Lower leg skin (tissue), 3 donors: Measurements from ENCODE around the gene RFC2.

Source experiments
- CTCF ChIP-seq, 3 donors: fragments of 450-650 bp; IDR thresholded peaks; one replicate each; pipeline ENCODE4 v1.5.1; 2016; ENCODE audit warnings: antibody characterized with exemption in 3 of 3, mild to moderate bottlenecking in 3 of 3, moderate library complexity in 2 of 3
- POLR2A ChIP-seq, 2 donors: fragments of 450-650 bp; IDR thresholded peaks; one replicate each; pipeline ENCODE4 v1.6.1; 2016 to 2017; ENCODE audit warnings: antibody characterized with exemption in 2 of 2, mild to moderate bottlenecking in 1 of 2, moderate library complexity in 1 of 2

DNA sequence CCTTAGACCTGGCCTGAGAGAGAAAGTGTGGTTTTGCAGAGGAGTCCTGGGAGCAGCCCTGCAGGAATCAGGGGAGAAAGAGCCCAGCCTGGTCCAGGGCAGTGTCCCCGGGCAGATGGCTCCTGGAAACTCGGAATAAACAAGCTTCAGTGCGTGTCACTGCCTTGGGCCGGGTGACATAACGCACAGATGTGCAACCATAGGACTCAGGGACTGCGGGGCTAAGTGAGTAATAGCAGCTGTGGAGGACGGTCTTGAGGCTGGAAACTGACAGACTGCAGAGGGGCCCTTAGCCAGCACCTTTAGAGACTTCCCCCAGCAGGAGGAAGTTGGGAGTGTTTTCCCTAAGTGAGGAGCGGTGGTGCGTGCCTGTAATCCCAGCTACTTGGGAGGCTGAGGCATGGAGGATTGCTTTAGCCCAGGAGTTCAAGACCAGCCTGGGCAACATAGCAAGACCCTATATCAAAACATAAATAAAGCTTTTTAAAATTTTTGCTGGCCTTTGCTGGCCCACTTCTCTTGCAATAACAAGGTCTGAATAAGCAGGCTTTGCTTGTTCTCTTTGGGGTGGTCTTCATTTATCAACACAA is 29.8 kb upstream of the RFC2 start:
- TF ChIP-seq CTCF (IDR thresholded peaks at IDR 0.05) (no peak), POLR2A (IDR thresholded peaks at IDR 0.05) (no peak)
